Gastrocnemius medialis (tissue), 4 donors: ENCODE results near the gene RASSF1. TPM values are rescaled to one million over a fixed set of nuclear protein-coding genes. Genes with fewer than 3 reads are reported as not detected.
A peak's percentile ranks its signal among the peaks of the same experiment; 100 is the strongest.

Experiments used
- ATAC-seq, 2 donors: fragments of 150-250 bp; one replicate each; pipeline ENCODE4 v1.9.1; 2016
- DNase-seq, 2 donors: peaks; one replicate each; pipeline ENCODE4 v3.0.0-alpha.2; 2019
- H3K27ac ChIP-seq, 4 donors: fragments of 200-600 bp; sonication (generic); 1 replicate in 1 of 4; 2 replicates in 3 of 4; pipeline ENCODE4 v1.5.1; 2016 to 2018; ENCODE audit warnings: mild to moderate bottlenecking in 2 of 4, moderate library complexity in 1 of 4
- H3K27me3 ChIP-seq, 3 donors: fragments of 200-600 bp; sonication (generic) in 2 of 3; 1 replicate in 1 of 3; 2 replicates in 2 of 3; pipeline versions ENCODE4 v1.5.1 to v1.6.0; 2016 to 2019; ENCODE audit warnings: mild to moderate bottlenecking in 1 of 3, moderate library complexity in 1 of 3
- H3K36me3 ChIP-seq, 2 donors: fragments of 200-600 bp; sonication (generic) in 1 of 2; one replicate each; pipeline ENCODE4 v1.5.1; 2017 to 2018
- H3K4me1 ChIP-seq, 2 donors: fragments of 200-600 bp; sonication (generic) in 1 of 2; one replicate each; pipeline ENCODE4 v1.5.1; 2016 to 2017; ENCODE audit warnings: mild to moderate bottlenecking in 2 of 2
- H3K4me3 ChIP-seq, 4 donors: fragments of 200-600 bp; sonication (generic) in 3 of 4; 1 replicate in 1 of 4; 2 replicates in 3 of 4; pipeline ENCODE4 v1.5.1; 2016 to 2019; ENCODE audit warnings: mild to moderate bottlenecking in 2 of 4
- H3K9me3 ChIP-seq, 3 donors: fragments of 200-600 bp; sonication (generic) in 2 of 3; 1 replicate in 1 of 3; 2 replicates in 2 of 3; pipeline ENCODE4 v1.5.1; 2016 to 2019
- POLR2A ChIP-seq, 2 donors: fragments of 450-650 bp; IDR thresholded peaks; one replicate each; pipeline ENCODE4 v1.6.1; 2017; ENCODE audit warnings: antibody characterized with exemption in 2 of 2, mild to moderate bottlenecking in 2 of 2, moderate library complexity in 2 of 2
- in situ Hi-C, 4 donors: fragments of 200-750 bp; cut with MboI; loops; one replicate each; pipeline versions ENCODE4 v1.15.0 to v1.8.0; 2017; ENCODE audit warnings: low sequenced_read_pairs in 4 of 4
- intact Hi-C: fragments of 100-400 bp; cut with DNase I; formaldehyde crosslinking; loops from one replicate; pipeline ENCODE4 v1.15.1; 2023; ENCODE audit warnings: low total_unique reads
- total RNA-seq, 4 donors: library from RNA; depleted of rRNA; stranded (reverse); fragments of >200 nt; gene quantifications; one replicate each; pipeline versions ENCODE4 v1.1.0 to v1.2.3, GENCODE V29; 2016
- TF ChIP-seq, protein P1 (sequence below), 5 experiments: fragments of 450-650 bp in 3 of 5; fragments of 200-600 bp in 2 of 5; sonication (generic) in 2 of 5; IDR thresholded peaks in 4 of 5; conservative IDR thresholded peaks in 1 of 5; 1 replicate in 4 of 5; 2 replicates in 1 of 5; pipeline ENCODE4 v1.5.1; 2016 to 2019; ENCODE audit warnings: antibody characterized with exemption in 5 of 5, mild to moderate bottlenecking in 3 of 5, moderate library complexity in 3 of 5

RASSF1 gene
- total RNA-seq, 4 donors from 2014 or later: 13.3 to 22.5 (median 18.0) TPM

DNA sequence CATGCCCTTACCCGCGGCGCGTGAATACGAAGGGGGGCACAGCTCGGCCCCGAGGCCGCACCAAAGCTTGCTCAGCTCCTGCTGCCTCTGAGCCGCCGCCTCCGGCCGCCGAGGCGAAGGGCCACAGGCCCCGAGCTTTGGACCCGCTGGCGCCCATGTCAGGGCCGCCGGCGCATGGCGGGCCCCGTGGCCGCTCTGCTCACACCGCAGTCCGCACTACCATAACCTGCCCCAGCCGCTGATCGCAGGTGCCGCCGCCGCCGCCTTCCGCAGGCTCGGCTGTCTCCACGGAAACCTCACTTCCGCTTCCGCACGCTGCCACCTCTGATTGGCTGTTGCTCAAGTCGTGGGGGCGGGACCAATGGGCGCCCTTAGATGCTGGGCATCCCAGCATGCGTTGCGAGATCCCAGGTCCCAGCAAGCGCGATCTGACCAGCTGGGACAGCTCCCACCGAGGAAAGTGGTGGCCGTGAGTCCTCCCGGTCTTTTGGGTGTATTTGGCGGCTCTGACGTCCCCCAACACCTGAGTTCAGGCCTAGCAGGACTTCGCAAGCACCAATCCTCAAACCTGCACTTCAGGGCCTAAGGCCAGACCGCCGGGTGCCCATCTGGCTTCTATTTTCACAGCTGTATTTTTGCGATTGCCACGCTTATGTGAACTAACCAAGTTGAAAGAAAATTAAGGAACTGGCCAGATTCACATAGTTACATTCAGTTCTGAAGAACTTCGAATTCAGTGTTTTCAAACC lies 12.5 kb downstream of the RASSF1 start, which contains the start of gene TUSC2:
TSS of gene TUSC2 (minus strand) at position 281 of the 749 bp plus-strand sequence. CDS start at position 157, 124 bp downstream.
- Histone ChIP-seq H3K27ac (peak within 1 kb of the TSS; percentile 91 to 97 (median 92)), H3K27me3 (no peaks in the 10 kb centered on the region), H3K9me3 (no peaks in the 10 kb centered on the region), H3K4me3 (peak within 1 kb of the TSS; percentile 85 to 98 (median 91)), H3K4me1 (peaks cover 28 to 31% of the 10 kb centered on the region in 2 donors), H3K36me3 (peaks cover 0 to 48% of the 10 kb centered on the region in 2 donors)
- in situ Hi-C loops (no loop called here), intact Hi-C loops (no loop called here)
- DNase-seq (peak; percentile 97 to 98), ATAC-seq (peak; percentile 92 to 94)
- peak; percentile 81 to 86 for TF ChIP-seq POLR2A (IDR thresholded peaks at IDR 0.05)
- TF ChIP-seq, protein P1, sequence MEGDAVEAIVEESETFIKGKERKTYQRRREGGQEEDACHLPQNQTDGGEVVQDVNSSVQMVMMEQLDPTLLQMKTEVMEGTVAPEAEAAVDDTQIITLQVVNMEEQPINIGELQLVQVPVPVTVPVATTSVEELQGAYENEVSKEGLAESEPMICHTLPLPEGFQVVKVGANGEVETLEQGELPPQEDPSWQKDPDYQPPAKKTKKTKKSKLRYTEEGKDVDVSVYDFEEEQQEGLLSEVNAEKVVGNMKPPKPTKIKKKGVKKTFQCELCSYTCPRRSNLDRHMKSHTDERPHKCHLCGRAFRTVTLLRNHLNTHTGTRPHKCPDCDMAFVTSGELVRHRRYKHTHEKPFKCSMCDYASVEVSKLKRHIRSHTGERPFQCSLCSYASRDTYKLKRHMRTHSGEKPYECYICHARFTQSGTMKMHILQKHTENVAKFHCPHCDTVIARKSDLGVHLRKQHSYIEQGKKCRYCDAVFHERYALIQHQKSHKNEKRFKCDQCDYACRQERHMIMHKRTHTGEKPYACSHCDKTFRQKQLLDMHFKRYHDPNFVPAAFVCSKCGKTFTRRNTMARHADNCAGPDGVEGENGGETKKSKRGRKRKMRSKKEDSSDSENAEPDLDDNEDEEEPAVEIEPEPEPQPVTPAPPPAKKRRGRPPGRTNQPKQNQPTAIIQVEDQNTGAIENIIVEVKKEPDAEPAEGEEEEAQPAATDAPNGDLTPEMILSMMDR (IDR thresholded peaks at IDR 0.05 in 4 of 5, conservative IDR thresholded peaks at IDR 0.05 in 1 of 5): no peak

DNA sequence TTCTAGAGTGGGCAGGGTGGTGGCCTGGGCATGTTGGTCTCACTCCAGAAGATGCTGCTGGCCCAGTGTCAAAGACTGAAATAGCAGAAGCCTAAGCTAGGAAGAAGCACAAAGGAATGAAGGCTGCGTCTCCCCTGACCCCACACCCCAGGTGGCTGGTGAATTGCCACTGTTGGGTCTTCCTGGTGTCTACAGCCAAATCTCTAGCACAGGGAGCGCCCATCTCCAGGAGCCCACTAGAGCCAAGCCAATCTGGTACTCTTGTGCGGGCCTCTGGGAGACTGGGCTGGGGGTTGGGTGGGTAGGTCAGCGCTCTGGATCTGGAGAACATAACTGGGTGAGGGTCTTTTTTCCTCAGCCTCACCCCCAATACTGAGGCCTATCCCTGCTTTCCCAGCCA lies 13.5 kb downstream of the RASSF1 start:
- Histone ChIP-seq H3K36me3 (peaks cover 0 to 46% of the 10 kb centered on the region in 2 donors), H3K4me1 (peaks cover 29 to 31% of the 10 kb centered on the region in 2 donors)
- in situ Hi-C loops: no loop called here

DNA sequence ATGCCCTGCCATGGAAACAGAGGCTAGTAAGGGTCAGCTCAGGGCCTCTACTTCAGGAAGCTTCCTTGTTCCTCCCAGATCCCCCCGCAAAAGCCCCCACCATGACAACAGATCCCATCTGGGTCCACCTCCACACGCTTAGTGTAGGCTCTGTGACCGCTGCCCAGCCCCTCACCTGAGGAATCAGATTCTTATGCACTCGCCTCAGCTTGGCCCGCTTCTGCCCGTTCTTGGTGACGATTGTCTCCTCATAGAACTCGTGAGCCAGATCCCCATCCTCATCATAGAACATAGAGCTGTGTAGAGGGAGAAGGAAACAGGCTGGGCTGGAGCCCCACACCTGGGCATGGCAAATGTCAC lies 14.5 kb downstream of the RASSF1 start:
- DNase-seq (no peak), ATAC-seq (no peak)
- H3K27ac ChIP-seq: peak overlapping the region in 3 of 4 donors; percentile 93 to 96 (median 96)
- no peaks in the 10 kb centered on the region for H3K27me3 ChIP-seq
- peaks cover 0 to 37% of the 10 kb centered on the region in 2 donors for H3K36me3 ChIP-seq
- intact Hi-C loops: no loop called here
- no peaks in the 10 kb centered on the region for H3K9me3 ChIP-seq
- H3K4me3 ChIP-seq: no peak overlapping the region
- peaks cover 32 to 35% of the 10 kb centered on the region in 2 donors for H3K4me1 ChIP-seq
- TF ChIP-seq, protein P1 (IDR thresholded peaks at IDR 0.05 in 4 of 5, conservative IDR thresholded peaks at IDR 0.05 in 1 of 5): no peak
- TF ChIP-seq POLR2A (IDR thresholded peaks at IDR 0.05): no peak
- in situ Hi-C loops: no loop called here

More for the DNA sequence above, 13.5 kb downstream of the RASSF1 start:
- no peak for DNase-seq
- Histone ChIP-seq H3K27me3 (no peaks in the 10 kb centered on the region), H3K27ac (peak overlapping the region; percentile 91 to 97 (median 92)), H3K9me3 (no peaks in the 10 kb centered on the region), H3K4me3 (peak overlapping the region; percentile 85 to 98 (median 91))
- TF ChIP-seq POLR2A (IDR thresholded peaks at IDR 0.05): no peak
- TF ChIP-seq, protein P1 (IDR thresholded peaks at IDR 0.05 in 4 of 5, conservative IDR thresholded peaks at IDR 0.05 in 1 of 5): no peak
- intact Hi-C loops: no loop called here
- ATAC-seq: no peak

DNA sequence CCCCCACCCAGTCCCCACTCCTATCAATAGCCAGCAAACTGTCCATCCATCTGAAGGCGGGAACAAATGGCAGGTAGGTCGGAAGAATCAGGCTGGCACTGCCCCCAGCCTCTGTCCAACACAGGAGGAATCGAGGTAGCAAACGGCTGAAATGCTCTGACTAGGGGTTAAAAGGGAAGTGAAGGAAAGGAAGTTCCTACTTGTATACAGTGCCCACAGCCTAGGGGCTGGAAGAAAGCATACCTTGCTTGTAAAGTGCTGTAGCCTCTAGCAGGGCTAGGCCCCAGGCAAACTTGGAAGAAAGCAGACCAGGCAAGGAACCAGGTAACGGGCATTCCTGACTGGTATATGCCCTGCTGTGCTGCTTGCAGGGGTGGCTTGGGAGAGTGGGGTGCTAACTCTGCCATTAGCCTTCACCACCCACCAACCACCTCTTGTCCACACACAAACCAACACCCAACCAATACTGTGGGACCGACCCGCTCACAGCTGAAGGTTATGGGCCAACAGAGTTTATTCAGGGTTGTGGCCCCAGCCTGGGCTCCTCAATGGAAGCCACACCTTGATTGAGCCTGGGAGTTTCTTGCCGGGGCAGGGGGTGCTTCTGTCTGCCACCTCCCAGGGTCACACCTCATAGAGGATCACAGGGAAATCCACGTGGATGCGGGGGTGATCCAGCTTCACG lies 15.0 kb downstream of the RASSF1 start:
- H3K4me3 ChIP-seq: no peak overlapping the region
- no peaks in the 10 kb centered on the region for H3K27me3 ChIP-seq
- no peaks in the 10 kb centered on the region for H3K9me3 ChIP-seq
- peaks cover 32 to 35% of the 10 kb centered on the region in 2 donors for H3K4me1 ChIP-seq
- intact Hi-C loops (loop anchor here (2.0 kb wide), 1 partner anchor 65 kb away; no protein-coding TSS in a partner anchor), in situ Hi-C loops (no loop called here)
- TF ChIP-seq, protein P1 (IDR thresholded peaks at IDR 0.05 in 4 of 5, conservative IDR thresholded peaks at IDR 0.05 in 1 of 5): no peak
- no peak for TF ChIP-seq POLR2A (IDR thresholded peaks at IDR 0.05)
- H3K27ac ChIP-seq: peak overlapping the region; percentile 93 to 96 (median 95)
- H3K36me3 ChIP-seq: peaks cover 0 to 31% of the 10 kb centered on the region in 2 donors
- DNase-seq (no peak), ATAC-seq (no peak)
